Measurements from ENCODE around the gene KLF15.
A peak's percentile ranks its signal among the peaks of the same experiment; 100 is the strongest.
"Not testable (repeated sequence)": the region's sequence is repeated elsewhere in the genome, so short reads cannot be mapped to it uniquely, and the experiment has no call there.

KLF15 gene

GRCh38 chr3:126342991-126343648, 14.1 kb downstream of the KLF15 start:
- no peak for DNase-seq (ENCODE audit: low read depth)
- peaks cover 33% of the 10 kb centered on the region for H3K36me3 ChIP-seq (ENCODE audit: control insufficient read depth, insufficient read depth, low read length, severe bottlenecking)
- peak overlapping the region; percentile 68 for H3K9ac ChIP-seq (ENCODE audit: low read length)
- H3K9me3 ChIP-seq (ENCODE audit: control insufficient read depth, low read length) = no peaks in the 10 kb centered on the region
- no peaks in the 10 kb centered on the region for H3K27me3 ChIP-seq (replicated peaks; ENCODE audit: control insufficient read depth, insufficient read depth, low read length)
- peaks cover 70% of the 10 kb centered on the region for H3K4me1 ChIP-seq (ENCODE audit: control insufficient read depth, insufficient read depth, low read length)
- H3K4me3 ChIP-seq (ENCODE audit: low read length) = no peak overlapping the region

- Histone ChIP-seq H3K9me3 (ENCODE audit: control insufficient read depth, low read length) (no peaks in the 10 kb centered on the region), H3K9ac (ENCODE audit: low read length) (peak overlapping the region; percentile 68), H3K4me1 (ENCODE audit: control insufficient read depth, insufficient read depth, low read length) (peaks cover 61% of the 10 kb centered on the region), H3K36me3 (ENCODE audit: control insufficient read depth, insufficient read depth, low read length, severe bottlenecking) (peaks cover 24% of the 10 kb centered on the region), H3K27me3 (replicated peaks; ENCODE audit: control insufficient read depth, insufficient read depth, low read length) (no peaks in the 10 kb centered on the region), H3K4me3 (ENCODE audit: low read length) (no peak overlapping the region)
- DNase-seq (ENCODE audit: low read depth) = no peak
Measured at GRCh38 chr3:126342211-126342610, 15.0 kb downstream of the KLF15 start.

- H3K36me3 ChIP-seq (ENCODE audit: control insufficient read depth, insufficient read depth, low read length, severe bottlenecking) = peaks cover 19% of the 10 kb centered on the region
- H3K27me3 ChIP-seq (replicated peaks; ENCODE audit: control insufficient read depth, insufficient read depth, low read length) = no peaks in the 10 kb centered on the region
- no peak overlapping the region for H3K4me3 ChIP-seq (ENCODE audit: low read length)
- no peaks in the 10 kb centered on the region for H3K9me3 ChIP-seq (ENCODE audit: control insufficient read depth, low read length)
- DNase-seq (ENCODE audit: low read depth) = no peak
- peaks cover 57% of the 10 kb centered on the region for H3K4me1 ChIP-seq (ENCODE audit: control insufficient read depth, insufficient read depth, low read length)
- H3K9ac ChIP-seq (ENCODE audit: low read length) = peak overlapping the region; percentile 68
Measured at GRCh38 chr3:126341755-126342150, 15.5 kb downstream of the KLF15 start.

DNA sequence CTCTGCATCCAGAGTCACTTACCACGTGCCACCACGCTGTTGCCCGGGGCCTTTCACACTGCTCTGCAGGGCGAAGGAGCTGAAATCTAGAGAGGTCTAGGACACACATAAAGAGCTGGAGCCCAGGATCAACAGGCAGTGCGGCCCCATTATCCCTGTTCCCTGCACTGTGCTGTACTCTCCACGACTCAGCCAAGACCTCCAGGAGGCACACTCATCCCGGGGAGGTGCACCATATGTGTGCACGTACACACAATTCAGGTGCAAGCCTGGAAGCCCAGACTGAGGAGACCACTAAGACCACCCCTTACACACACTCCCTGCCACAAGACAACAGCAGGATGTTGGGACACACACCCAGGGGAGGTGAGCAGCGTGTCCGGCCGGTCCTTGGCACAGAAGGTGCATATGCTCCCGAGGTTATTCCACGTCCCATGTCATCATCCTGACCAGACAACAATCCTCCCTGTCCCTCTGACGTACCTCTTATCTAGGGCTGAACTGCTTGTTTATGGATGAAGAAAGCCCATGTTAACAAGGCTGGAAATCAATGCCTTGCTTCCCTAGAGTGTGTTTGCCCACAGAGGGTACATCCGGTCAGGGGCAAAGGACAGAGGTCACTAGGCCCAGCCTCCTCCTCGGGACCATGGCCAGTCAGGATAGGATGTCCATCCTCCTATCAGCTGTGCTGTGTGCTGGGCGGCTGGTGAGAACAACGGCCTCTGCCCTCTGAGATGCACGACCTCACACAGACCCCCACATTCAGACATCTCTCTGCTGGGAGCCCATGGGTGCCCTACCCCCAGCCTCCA, 16.1 kb downstream of the KLF15 start:
- Histone ChIP-seq H3K4me3 (ENCODE audit: low read length) (no peak overlapping the region), H3K27me3 (replicated peaks; ENCODE audit: control insufficient read depth, insufficient read depth, low read length) (no peaks in the 10 kb centered on the region), H3K9ac (ENCODE audit: low read length) (peak overlapping the region; percentile 52), H3K9me3 (ENCODE audit: control insufficient read depth, low read length) (no peaks in the 10 kb centered on the region), H3K4me1 (ENCODE audit: control insufficient read depth, insufficient read depth, low read length) (peaks cover 51% of the 10 kb centered on the region), H3K36me3 (ENCODE audit: control insufficient read depth, insufficient read depth, low read length, severe bottlenecking) (peaks cover 13% of the 10 kb centered on the region)
- no peak for DNase-seq (ENCODE audit: low read depth)

DNA sequence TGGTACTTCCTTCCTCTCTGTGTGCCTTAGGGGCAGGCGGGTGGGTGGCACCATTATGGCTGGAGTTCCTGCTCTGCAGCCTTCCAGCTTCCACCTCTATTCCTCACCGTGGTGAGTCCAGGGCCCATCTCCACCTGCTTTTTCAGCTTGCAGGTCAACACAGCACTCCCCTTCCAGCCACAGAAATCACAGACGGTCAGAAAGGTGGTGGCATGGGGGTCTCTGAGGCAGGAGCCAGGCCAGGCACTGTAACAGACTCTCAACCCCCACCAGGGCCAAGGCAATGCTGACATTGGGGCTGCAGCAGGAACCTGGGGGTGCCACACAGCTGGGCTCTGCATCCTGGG, 16.6 kb downstream of the KLF15 start:
- Histone ChIP-seq H3K27me3 (replicated peaks; ENCODE audit: control insufficient read depth, insufficient read depth, low read length) (no peaks in the 10 kb centered on the region), H3K36me3 (ENCODE audit: control insufficient read depth, insufficient read depth, low read length, severe bottlenecking) (peaks cover 8% of the 10 kb centered on the region), H3K9me3 (ENCODE audit: control insufficient read depth, low read length) (no peaks in the 10 kb centered on the region), H3K4me3 (ENCODE audit: low read length) (no peak overlapping the region), H3K4me1 (ENCODE audit: control insufficient read depth, insufficient read depth, low read length) (peaks cover 51% of the 10 kb centered on the region), H3K9ac (ENCODE audit: low read length) (peak overlapping the region; percentile 52)
- no peak for DNase-seq (ENCODE audit: low read depth)

DNA sequence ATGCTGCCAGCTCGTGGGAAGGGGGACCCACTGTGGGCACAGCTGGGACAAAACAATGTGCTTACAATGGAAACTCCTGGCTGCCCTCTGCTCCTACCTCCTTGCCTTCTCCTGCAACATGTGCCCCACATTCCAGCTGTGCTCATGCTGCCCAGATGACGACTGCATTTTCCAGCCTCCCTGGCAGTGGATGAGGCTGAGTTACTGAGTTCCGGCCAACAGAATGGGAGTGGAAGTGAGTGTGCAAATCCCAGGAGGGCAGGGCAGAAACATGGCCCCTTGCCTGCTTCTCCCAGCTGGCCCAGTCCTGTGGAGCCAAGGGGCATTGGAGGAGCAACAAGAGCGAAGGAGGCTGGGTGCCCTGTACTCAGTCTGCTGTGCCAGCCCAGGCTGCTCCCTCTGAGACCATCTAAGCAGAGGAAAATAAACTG, 17.1 kb downstream of the KLF15 start:
- H3K4me3 ChIP-seq (ENCODE audit: low read length) = no peak overlapping the region
- H3K9ac ChIP-seq (ENCODE audit: low read length) = peak overlapping the region; percentile 53
- H3K27me3 ChIP-seq (replicated peaks; ENCODE audit: control insufficient read depth, insufficient read depth, low read length) = no peaks in the 10 kb centered on the region
- H3K9me3 ChIP-seq (ENCODE audit: control insufficient read depth, low read length) = no peaks in the 10 kb centered on the region
- peaks cover 51% of the 10 kb centered on the region for H3K4me1 ChIP-seq (ENCODE audit: control insufficient read depth, insufficient read depth, low read length)
- no peak for DNase-seq (ENCODE audit: low read depth)
- H3K36me3 ChIP-seq (ENCODE audit: control insufficient read depth, insufficient read depth, low read length, severe bottlenecking) = peaks cover 3% of the 10 kb centered on the region

DNA sequence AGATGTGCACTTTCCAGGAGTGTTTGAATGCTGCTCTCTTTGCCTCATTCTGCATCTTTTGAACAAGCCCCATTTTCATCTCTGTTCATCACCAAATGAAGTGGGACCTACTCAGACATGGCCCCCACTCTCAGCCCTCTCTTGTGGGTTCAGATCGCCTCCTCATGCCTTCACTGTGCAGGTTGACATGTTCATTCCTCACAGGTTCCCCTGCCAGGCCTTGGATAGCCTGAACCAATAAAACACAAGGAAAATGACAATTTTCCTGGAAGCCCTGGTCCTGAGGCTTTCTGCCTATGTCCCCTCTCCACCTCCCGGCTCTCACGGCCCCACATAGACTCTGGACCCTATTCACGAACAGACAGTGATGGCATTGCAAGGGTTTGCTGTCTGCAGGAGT, 17.7 kb downstream of the KLF15 start:
- DNase-seq (ENCODE audit: low read depth) = no peak

DNA sequence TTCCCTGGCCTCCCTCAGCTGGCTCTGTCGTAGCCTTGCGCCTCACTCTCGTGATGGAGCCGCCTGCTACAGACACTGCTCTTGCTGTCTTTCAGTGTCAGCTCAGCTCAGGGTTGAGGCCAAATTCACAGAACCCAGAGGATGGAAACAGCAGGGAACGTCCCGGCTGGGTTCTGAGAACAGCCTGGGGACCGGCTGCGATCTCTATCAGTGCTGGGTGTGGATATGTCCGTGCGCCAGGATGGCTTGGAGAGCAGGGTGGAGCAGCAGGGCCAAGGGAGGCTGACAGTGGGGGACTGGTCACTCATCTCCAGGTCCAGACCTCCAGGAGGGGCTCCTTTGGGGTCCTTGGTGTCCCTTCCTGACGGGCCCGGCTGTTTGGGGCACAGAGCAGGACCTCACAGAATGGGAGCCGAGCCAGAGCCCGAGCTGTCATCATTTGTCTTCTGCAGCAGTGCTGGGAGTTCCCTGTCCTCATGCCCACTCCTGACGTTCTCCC, 18.4 kb downstream of the KLF15 start:
- Histone ChIP-seq H3K4me3 (ENCODE audit: low read length) (no peak overlapping the region), H3K4me1 (ENCODE audit: control insufficient read depth, insufficient read depth, low read length) (peaks cover 50% of the 10 kb centered on the region), H3K27me3 (replicated peaks; ENCODE audit: control insufficient read depth, insufficient read depth, low read length) (no peaks in the 10 kb centered on the region), H3K9me3 (ENCODE audit: control insufficient read depth, low read length) (no peaks in the 10 kb centered on the region), H3K36me3 (ENCODE audit: control insufficient read depth, insufficient read depth, low read length, severe bottlenecking) (no peaks in the 10 kb centered on the region), H3K9ac (ENCODE audit: low read length) (no peak overlapping the region)
- DNase-seq (ENCODE audit: low read depth) = no peak

More for the DNA sequence above, 17.7 kb downstream of the KLF15 start:
- peaks cover 51% of the 10 kb centered on the region for H3K4me1 ChIP-seq (ENCODE audit: control insufficient read depth, insufficient read depth, low read length)
- H3K9ac ChIP-seq (ENCODE audit: low read length) = peak overlapping the region; percentile 53
- H3K27me3 ChIP-seq (replicated peaks; ENCODE audit: control insufficient read depth, insufficient read depth, low read length) = no peaks in the 10 kb centered on the region
- H3K9me3 ChIP-seq (ENCODE audit: control insufficient read depth, low read length) = no peaks in the 10 kb centered on the region
- H3K4me3 ChIP-seq (ENCODE audit: low read length) = no peak overlapping the region
- no peaks in the 10 kb centered on the region for H3K36me3 ChIP-seq (ENCODE audit: control insufficient read depth, insufficient read depth, low read length, severe bottlenecking)

GRCh38 chr3:126337980-126338651, 19.1 kb downstream of the KLF15 start:
- Histone ChIP-seq H3K9ac (ENCODE audit: low read length) (no peak overlapping the region), H3K4me3 (ENCODE audit: low read length) (no peak overlapping the region), H3K9me3 (ENCODE audit: control insufficient read depth, low read length) (no peaks in the 10 kb centered on the region), H3K36me3 (ENCODE audit: control insufficient read depth, insufficient read depth, low read length, severe bottlenecking) (no peaks in the 10 kb centered on the region), H3K4me1 (ENCODE audit: control insufficient read depth, insufficient read depth, low read length) (peaks cover 43% of the 10 kb centered on the region), H3K27me3 (replicated peaks; ENCODE audit: control insufficient read depth, insufficient read depth, low read length) (no peaks in the 10 kb centered on the region)
- no peak for DNase-seq (ENCODE audit: low read depth)

GRCh38 chr3:126331812-126332336, 25.3 kb downstream of the KLF15 start:
- peaks cover 26% of the 10 kb centered on the region for H3K9me3 ChIP-seq (ENCODE audit: control insufficient read depth, low read length)
- DNase-seq (ENCODE audit: low read depth) = not testable (repeated sequence)

More at GRCh38 chr3:126331812-126332336, 25.3 kb downstream of the KLF15 start:
- H3K9ac ChIP-seq (ENCODE audit: low read length); H3K27me3 ChIP-seq (replicated peaks; ENCODE audit: control insufficient read depth, insufficient read depth, low read length); H3K4me3 ChIP-seq (ENCODE audit: low read length); H3K4me1 ChIP-seq (ENCODE audit: control insufficient read depth, insufficient read depth, low read length); H3K36me3 ChIP-seq (ENCODE audit: control insufficient read depth, insufficient read depth, low read length, severe bottlenecking): not testable (repeated sequence)
